Choroid plexus epithelial cell (primary cell): ENCODE measurements around the gene TNFSF10.

ENCODE experiments used
- DNase-seq: peaks from one replicate; pipeline ENCODE4 v3.0.0-alpha.2; 2010; ENCODE audit warnings: low read depth
- H3K4me3 ChIP-seq: 2 replicates; pipeline ENCODE4 v1.5.1; 2011; ENCODE audit warnings: low read depth, mild to moderate bottlenecking, control low read depth, low read length, moderate library complexity
- TF ChIP-seq, protein P1 (sequence below): conservative IDR thresholded peaks from 2 replicates; pipeline ENCODE4 v1.5.1; 2011; ENCODE audit warnings: low read depth, mild to moderate bottlenecking, control low read depth, inconsistent platforms, low read length, moderate library complexity

TNFSF10 gene

GRCh38 chr3:172561897-172562640, 38.8 kb upstream of the TNFSF10 start:
- H3K4me3 ChIP-seq = no peak overlapping the region
- DNase-seq = no peak
- TF ChIP-seq, protein P1, sequence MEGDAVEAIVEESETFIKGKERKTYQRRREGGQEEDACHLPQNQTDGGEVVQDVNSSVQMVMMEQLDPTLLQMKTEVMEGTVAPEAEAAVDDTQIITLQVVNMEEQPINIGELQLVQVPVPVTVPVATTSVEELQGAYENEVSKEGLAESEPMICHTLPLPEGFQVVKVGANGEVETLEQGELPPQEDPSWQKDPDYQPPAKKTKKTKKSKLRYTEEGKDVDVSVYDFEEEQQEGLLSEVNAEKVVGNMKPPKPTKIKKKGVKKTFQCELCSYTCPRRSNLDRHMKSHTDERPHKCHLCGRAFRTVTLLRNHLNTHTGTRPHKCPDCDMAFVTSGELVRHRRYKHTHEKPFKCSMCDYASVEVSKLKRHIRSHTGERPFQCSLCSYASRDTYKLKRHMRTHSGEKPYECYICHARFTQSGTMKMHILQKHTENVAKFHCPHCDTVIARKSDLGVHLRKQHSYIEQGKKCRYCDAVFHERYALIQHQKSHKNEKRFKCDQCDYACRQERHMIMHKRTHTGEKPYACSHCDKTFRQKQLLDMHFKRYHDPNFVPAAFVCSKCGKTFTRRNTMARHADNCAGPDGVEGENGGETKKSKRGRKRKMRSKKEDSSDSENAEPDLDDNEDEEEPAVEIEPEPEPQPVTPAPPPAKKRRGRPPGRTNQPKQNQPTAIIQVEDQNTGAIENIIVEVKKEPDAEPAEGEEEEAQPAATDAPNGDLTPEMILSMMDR = no peak

- DNase-seq = no peak
- TF ChIP-seq, protein P1 = no peak
- no peak overlapping the region for H3K4me3 ChIP-seq
Observed at GRCh38 chr3:172560586-172560985, 37.4 kb upstream of the TNFSF10 start.

DNA sequence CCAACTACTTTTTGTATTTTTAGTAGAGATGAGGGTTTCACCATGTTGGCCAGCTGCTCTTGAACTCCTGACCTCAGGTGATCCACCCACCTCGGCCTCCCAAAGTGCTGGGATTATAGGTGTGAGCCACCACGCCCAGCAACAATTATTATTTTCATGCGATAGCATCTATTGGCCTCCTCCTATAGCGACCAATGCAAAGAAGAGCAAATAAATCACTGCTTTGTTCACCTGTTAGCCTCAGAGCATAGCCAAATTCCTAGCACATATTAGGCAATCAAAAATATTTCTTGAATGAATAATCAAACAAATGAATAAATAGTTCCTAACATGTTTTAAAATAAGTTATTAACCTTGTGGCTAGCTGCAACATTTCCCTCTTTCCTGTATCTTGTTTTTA, 36.8 kb upstream of the TNFSF10 start:
- TF ChIP-seq, protein P1 = no peak
- peak; percentile 26 for DNase-seq
- H3K4me3 ChIP-seq = no peak overlapping the region

GRCh38 chr3:172559020-172559419, 35.8 kb upstream of the TNFSF10 start:
- no peak for DNase-seq
- TF ChIP-seq, protein P1 = no peak

GRCh38 chr3:172557515-172558220, 34.4 kb upstream of the TNFSF10 start:
- H3K4me3 ChIP-seq = no peak overlapping the region
- TF ChIP-seq, protein P1 = no peak
- peak; percentile 71 for DNase-seq

More at GRCh38 chr3:172559020-172559419, 35.8 kb upstream of the TNFSF10 start:
- no peak overlapping the region for H3K4me3 ChIP-seq

GRCh38 chr3:172553526-172554252, 30.5 kb upstream of the TNFSF10 start:
- DNase-seq = no peak
- TF ChIP-seq, protein P1 = no peak
- H3K4me3 ChIP-seq = no peak overlapping the region
